GM23338 (cell line): Measurements from ENCODE around the gene ARID3A. TPM values are rescaled to one million over a fixed set of nuclear protein-coding genes. Genes with fewer than 3 reads are reported as not detected.

ENCODE experiments used
- ATAC-seq: fragments of 200-7000 bp; cut with Tn5 transposase; 3 replicates; pipeline ENCODE4 v1.9.1; 2020
- DNase-seq: peaks from one replicate; pipeline ENCODE4 v3.0.0-alpha.2; 2015; ENCODE audit warnings: low spot score
- H2AFZ ChIP-seq: fragments of 200-600 bp; sonication (generic); 2 replicates; pipeline ENCODE4 v1.8.0; 2016; ENCODE audit warnings: antibody characterized with exemption, mild to moderate bottlenecking, moderate library complexity
- H3F3A ChIP-seq: fragments of 200-600 bp; sonication (generic); replicated peaks from 2 replicates; pipeline ENCODE4 v1.8.0; 2017; ENCODE audit warnings: antibody characterized with exemption, mixed run types, low read depth
- H3K27ac ChIP-seq: fragments of 200-600 bp; sonication (generic); 2 replicates; pipeline ENCODE4 v1.6.1; 2016; ENCODE audit warnings: low read depth
- H3K27me3 ChIP-seq: fragments of 200-600 bp; sonication (generic); 2 replicates; pipeline ENCODE4 v1.8.0; 2016; ENCODE audit warnings: mild to moderate bottlenecking, mixed run types, moderate library complexity; ENCODE audit not compliant: insufficient read depth
- H3K36me3 ChIP-seq: fragments of 200-600 bp; sonication (generic); 2 replicates; pipeline ENCODE4 v1.8.0; 2016; ENCODE audit warnings: mild to moderate bottlenecking; ENCODE audit not compliant: insufficient read depth
- H3K4me1 ChIP-seq: fragments of 200-600 bp; sonication (generic); 2 replicates; pipeline ENCODE4 v1.8.0; 2016; ENCODE audit warnings: mild to moderate bottlenecking, moderate library complexity; ENCODE audit not compliant: insufficient read depth
- H3K4me2 ChIP-seq: fragments of 200-600 bp; sonication (generic); 2 replicates; pipeline ENCODE4 v1.7.1; 2017; ENCODE audit warnings: mixed run types
- H3K4me3 ChIP-seq: fragments of 200-600 bp; sonication (generic); 2 replicates; pipeline ENCODE4 v1.6.1; 2016; ENCODE audit warnings: mixed run types
- H3K79me2 ChIP-seq: fragments of 200-600 bp; sonication (generic); replicated peaks from 2 replicates; pipeline ENCODE4 v1.8.0; 2017; ENCODE audit warnings: mild to moderate bottlenecking; ENCODE audit not compliant: insufficient read depth
- H3K9me2 ChIP-seq: fragments of 200-600 bp; sonication (generic); 2 replicates; pipeline ENCODE4 v1.8.0; 2017; ENCODE audit not compliant: insufficient read depth
- H4K20me1 ChIP-seq: fragments of 200-600 bp; sonication (generic); replicated peaks from 2 replicates; pipeline ENCODE4 v1.8.0; 2017; ENCODE audit warnings: mild to moderate bottlenecking; ENCODE audit not compliant: insufficient read depth
- H3K27ac Mint-ChIP-seq: 2 replicates; pipeline ENCODE4 v1.8.0; 2020; ENCODE audit warnings: inconsistent platforms, mild to moderate bottlenecking, moderate library complexity, mixed read lengths
- H3K27me3 Mint-ChIP-seq: 3 replicates; pipeline ENCODE4 v1.8.0; 2022; ENCODE audit warnings: low read depth, mild to moderate bottlenecking, moderate library complexity, mixed read lengths, inconsistent platforms; ENCODE audit not compliant: insufficient read depth, poor library complexity
- H3K36me3 Mint-ChIP-seq: 3 replicates; pipeline ENCODE4 v1.8.0; 2021; ENCODE audit warnings: low read depth, mild to moderate bottlenecking, inconsistent platforms, moderate library complexity, mixed read lengths
- H3K4me1 Mint-ChIP-seq: 3 replicates; pipeline ENCODE4 v1.8.0; 2020; ENCODE audit warnings: mild to moderate bottlenecking, inconsistent platforms, mixed read lengths
- H3K4me3 Mint-ChIP-seq: 3 replicates; pipeline ENCODE4 v1.8.0; 2021; ENCODE audit warnings: moderate library complexity, mild to moderate bottlenecking, inconsistent platforms, mixed read lengths
- H3K9me3 Mint-ChIP-seq: 3 replicates; pipeline ENCODE4 v1.8.0; 2020; ENCODE audit warnings: moderate library complexity, mild to moderate bottlenecking, inconsistent platforms, mixed read lengths
- CREB1 ChIP-seq: fragments of 250-450 bp; sonication (Bioruptor Pico); IDR thresholded peaks from 2 replicates; pipeline ENCODE4 v1.5.0; 2020; ENCODE audit warnings: low read depth, mild to moderate bottlenecking, moderate library complexity
- CTCF ChIP-seq, 2 experiments: fragments of 200-600 bp in 1 of 2; sonication (generic) in 1 of 2; conservative IDR thresholded peaks; 2 replicates each; pipeline versions ENCODE4 v1.5.1 to v1.6.1; 2016 to 2017; ENCODE audit warnings: antibody characterized with exemption in 2 of 2, low read depth in 2 of 2, mild to moderate bottlenecking in 2 of 2, moderate library complexity in 1 of 2
- EZH2 ChIP-seq: fragments of 200-600 bp; sonication (generic); IDR thresholded peaks from one replicate; pipeline ENCODE4 v1.8.0; 2017; ENCODE audit warnings: antibody characterized with exemption, mild to moderate bottlenecking, low read depth; ENCODE audit not compliant: unreplicated experiment
- EZH2phosphoT487 ChIP-seq: fragments of 200-600 bp; sonication (generic); IDR thresholded peaks from one replicate; pipeline ENCODE4 v1.8.1; 2018; ENCODE audit warnings: antibody characterized with exemption; ENCODE audit not compliant: unreplicated experiment
- JUNB ChIP-seq: IDR thresholded peaks from one replicate; pipeline ENCODE4 v1.6.1; 2016; ENCODE audit warnings: antibody characterized with exemption; ENCODE audit not compliant: unreplicated experiment
- NANOG ChIP-seq: IDR thresholded peaks from 2 replicates; pipeline ENCODE4 v1.6.1; 2016; ENCODE audit warnings: antibody characterized with exemption, borderline replicate concordance
- POLR2AphosphoS5 ChIP-seq: IDR thresholded peaks from 2 replicates; pipeline ENCODE4 v1.6.1; 2016; ENCODE audit warnings: antibody characterized with exemption, low read depth
- REST ChIP-seq: IDR thresholded peaks from one replicate; pipeline ENCODE4 v1.6.1; 2018; ENCODE audit warnings: antibody characterized with exemption; ENCODE audit not compliant: unreplicated experiment
- STAT1 ChIP-seq: IDR thresholded peaks from one replicate; pipeline ENCODE4 v1.6.1; 2016; ENCODE audit warnings: antibody characterized with exemption; ENCODE audit not compliant: unreplicated experiment
- ZNF114 ChIP-seq: fragments of 250-450 bp; sonication (Bioruptor Pico); IDR thresholded peaks from 2 replicates; pipeline ENCODE4 v1.5.0; 2020; ENCODE audit warnings: mild to moderate bottlenecking, moderate library complexity
- ZNF331 ChIP-seq: fragments of 250-450 bp; sonication (Bioruptor Pico); IDR thresholded peaks from 2 replicates; pipeline ENCODE4 v1.5.0; 2020; ENCODE audit warnings: low read depth, mild to moderate bottlenecking, moderate library complexity
- polyA plus RNA-seq: library from polyadenylated mRNA; unstranded; fragments of >200 nt; fragmentation: Nextera tagmentation; extraction: Ambion mirVana; gene quantifications from 2 replicates; pipeline ENCODE4 v1.2.1, GENCODE V29; 2016
- total RNA-seq: library from RNA; depleted of rRNA; stranded (reverse); fragments of >200 nt; shearing (Covaris generic); gene quantifications from 2 replicates; pipeline ENCODE4 v1.2.3, GENCODE V29; 2014
- TF ChIP-seq, protein P1 (sequence below): IDR thresholded peaks from 2 replicates; pipeline ENCODE4 v1.6.1; 2016; ENCODE audit warnings: antibody characterized with exemption
- TF ChIP-seq, protein P2 (sequence below): fragments of 250-450 bp; sonication (Bioruptor Pico); IDR thresholded peaks from 2 replicates; pipeline ENCODE4 v1.5.0; 2020; ENCODE audit warnings: mild to moderate bottlenecking, moderate library complexity

ARID3A gene
- total and polyA plus RNA-seq, 2 experiments from 2014 or later, result 33.6 to 51.6 TPM

GRCh38 chr19:900302-901111 is 25.3 kb upstream of the ARID3A start:
- peak; percentile 66 for ATAC-seq

More at GRCh38 chr19:900302-901111, 25.3 kb upstream of the ARID3A start:
- H3K36me3 Mint-ChIP-seq, result peaks cover 18% of the 10 kb centered on the region
- Histone ChIP-seq H3K36me3 (no peaks in the 10 kb centered on the region), H3K27ac (no peak overlapping the region), H3F3A (peaks cover 6% of the 10 kb centered on the region), H4K20me1 (peaks cover 10% of the 10 kb centered on the region), H3K4me3 (no peak overlapping the region), H3K79me2 (peaks cover 18% of the 10 kb centered on the region), H3K27me3 (no peaks in the 10 kb centered on the region), H3K4me2 (no peak overlapping the region), H3K9me2 (no peaks in the 10 kb centered on the region), H2AFZ (no peak overlapping the region), H3K4me1 (peaks cover 3% of the 10 kb centered on the region; the same call in 1 of the 2 replicates)
- peak; percentile 77 for DNase-seq
- H3K4me3 Mint-ChIP-seq, result no peak overlapping the region
- H3K27me3 Mint-ChIP-seq, result peaks cover 5% of the 10 kb centered on the region
- H3K9me3 Mint-ChIP-seq, result no peaks in the 10 kb centered on the region
- H3K4me1 Mint-ChIP-seq, result peaks cover 5% of the 10 kb centered on the region
- TF ChIP-seq REST (no peak), EZH2phosphoT487 (no peak), EZH2 (no peak), POLR2AphosphoS5 (no peak), CREB1 (CRISPR knock-in tag) (no peak), JUNB (no peak), NANOG (no peak), STAT1 (no peak), ZNF114 (CRISPR knock-in tag) (no peak), ZNF331 (CRISPR knock-in tag) (no peak), CTCF (conservative IDR thresholded peaks at IDR 0.05; ENCODE audit: low read depth in 2 of 2) (no peak)
- TF ChIP-seq, protein P1, sequence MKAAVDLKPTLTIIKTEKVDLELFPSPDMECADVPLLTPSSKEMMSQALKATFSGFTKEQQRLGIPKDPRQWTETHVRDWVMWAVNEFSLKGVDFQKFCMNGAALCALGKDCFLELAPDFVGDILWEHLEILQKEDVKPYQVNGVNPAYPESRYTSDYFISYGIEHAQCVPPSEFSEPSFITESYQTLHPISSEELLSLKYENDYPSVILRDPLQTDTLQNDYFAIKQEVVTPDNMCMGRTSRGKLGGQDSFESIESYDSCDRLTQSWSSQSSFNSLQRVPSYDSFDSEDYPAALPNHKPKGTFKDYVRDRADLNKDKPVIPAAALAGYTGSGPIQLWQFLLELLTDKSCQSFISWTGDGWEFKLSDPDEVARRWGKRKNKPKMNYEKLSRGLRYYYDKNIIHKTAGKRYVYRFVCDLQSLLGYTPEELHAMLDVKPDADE, result no peak
- TF ChIP-seq, protein P2, sequence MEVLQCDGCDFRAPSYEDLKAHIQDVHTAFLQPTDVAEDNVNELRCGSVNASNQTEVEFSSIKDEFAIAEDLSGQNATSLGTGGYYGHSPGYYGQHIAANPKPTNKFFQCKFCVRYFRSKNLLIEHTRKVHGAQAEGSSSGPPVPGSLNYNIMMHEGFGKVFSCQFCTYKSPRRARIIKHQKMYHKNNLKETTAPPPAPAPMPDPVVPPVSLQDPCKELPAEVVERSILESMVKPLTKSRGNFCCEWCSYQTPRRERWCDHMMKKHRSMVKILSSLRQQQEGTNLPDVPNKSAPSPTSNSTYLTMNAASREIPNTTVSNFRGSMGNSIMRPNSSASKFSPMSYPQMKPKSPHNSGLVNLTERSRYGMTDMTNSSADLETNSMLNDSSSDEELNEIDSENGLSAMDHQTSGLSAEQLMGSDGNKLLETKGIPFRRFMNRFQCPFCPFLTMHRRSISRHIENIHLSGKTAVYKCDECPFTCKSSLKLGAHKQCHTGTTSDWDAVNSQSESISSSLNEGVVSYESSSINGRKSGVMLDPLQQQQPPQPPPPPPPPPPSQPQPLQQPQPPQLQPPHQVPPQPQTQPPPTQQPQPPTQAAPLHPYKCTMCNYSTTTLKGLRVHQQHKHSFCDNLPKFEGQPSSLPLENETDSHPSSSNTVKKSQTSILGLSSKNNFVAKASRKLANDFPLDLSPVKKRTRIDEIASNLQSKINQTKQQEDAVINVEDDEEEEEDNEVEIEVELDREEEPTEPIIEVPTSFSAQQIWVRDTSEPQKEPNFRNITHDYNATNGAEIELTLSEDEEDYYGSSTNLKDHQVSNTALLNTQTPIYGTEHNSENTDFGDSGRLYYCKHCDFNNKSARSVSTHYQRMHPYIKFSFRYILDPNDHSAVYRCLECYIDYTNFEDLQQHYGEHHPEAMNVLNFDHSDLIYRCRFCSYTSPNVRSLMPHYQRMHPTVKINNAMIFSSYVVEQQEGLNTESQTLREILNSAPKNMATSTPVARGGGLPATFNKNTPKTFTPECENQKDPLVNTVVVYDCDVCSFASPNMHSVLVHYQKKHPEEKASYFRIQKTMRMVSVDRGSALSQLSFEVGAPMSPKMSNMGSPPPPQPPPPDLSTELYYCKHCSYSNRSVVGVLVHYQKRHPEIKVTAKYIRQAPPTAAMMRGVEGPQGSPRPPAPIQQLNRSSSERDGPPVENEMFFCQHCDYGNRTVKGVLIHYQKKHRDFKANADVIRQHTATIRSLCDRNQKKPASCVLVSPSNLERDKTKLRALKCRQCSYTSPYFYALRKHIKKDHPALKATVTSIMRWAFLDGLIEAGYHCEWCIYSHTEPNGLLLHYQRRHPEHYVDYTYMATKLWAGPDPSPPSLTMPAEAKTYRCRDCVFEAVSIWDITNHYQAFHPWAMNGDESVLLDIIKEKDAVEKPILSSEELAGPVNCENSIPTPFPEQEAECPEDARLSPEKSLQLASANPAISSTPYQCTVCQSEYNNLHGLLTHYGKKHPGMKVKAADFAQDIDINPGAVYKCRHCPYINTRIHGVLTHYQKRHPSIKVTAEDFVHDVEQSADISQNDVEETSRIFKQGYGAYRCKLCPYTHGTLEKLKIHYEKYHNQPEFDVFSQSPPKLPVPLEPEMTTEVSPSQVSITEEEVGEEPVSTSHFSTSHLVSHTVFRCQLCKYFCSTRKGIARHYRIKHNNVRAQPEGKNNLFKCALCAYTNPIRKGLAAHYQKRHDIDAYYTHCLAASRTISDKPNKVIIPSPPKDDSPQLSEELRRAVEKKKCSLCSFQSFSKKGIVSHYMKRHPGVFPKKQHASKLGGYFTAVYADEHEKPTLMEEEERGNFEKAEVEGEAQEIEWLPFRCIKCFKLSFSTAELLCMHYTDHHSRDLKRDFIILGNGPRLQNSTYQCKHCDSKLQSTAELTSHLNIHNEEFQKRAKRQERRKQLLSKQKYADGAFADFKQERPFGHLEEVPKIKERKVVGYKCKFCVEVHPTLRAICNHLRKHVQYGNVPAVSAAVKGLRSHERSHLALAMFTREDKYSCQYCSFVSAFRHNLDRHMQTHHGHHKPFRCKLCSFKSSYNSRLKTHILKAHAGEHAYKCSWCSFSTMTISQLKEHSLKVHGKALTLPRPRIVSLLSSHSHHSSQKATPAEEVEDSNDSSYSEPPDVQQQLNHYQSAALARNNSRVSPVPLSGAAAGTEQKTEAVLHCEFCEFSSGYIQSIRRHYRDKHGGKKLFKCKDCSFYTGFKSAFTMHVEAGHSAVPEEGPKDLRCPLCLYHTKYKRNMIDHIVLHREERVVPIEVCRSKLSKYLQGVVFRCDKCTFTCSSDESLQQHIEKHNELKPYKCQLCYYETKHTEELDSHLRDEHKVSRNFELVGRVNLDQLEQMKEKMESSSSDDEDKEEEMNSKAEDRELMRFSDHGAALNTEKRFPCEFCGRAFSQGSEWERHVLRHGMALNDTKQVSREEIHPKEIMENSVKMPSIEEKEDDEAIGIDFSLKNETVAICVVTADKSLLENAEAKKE, result no peak
- H3K27ac Mint-ChIP-seq, result no peak overlapping the region
